A673 (cell line): ENCODE results near the gene DDX11. TPM values are rescaled to one million over a fixed set of nuclear protein-coding genes. Genes with fewer than 3 reads are reported as not detected.
A peak's percentile ranks its signal among the peaks of the same experiment; 100 is the strongest.
"Not testable (repeated sequence)": the region's sequence is repeated elsewhere in the genome, so short reads cannot be mapped to it uniquely, and the experiment has no call there.

Experiments
- BruUV-seq: library from RNA; stranded (reverse); fragments of 400-500 nt; replicated peaks from 2 replicates; lab custom pipeline; 2021; lab: Mats Ljungman, UMichigan
- CTCF ChIA-PET: fragments of 300-600 bp; sonication (Branson Sonifier 250); formaldehyde crosslinking; loops from one replicate; lab custom pipeline; 2022; ENCODE audit warnings: antibody characterized with exemption; lab: Charles Lee
- POLR2A ChIA-PET: fragments of 300-600 bp; sonication (Branson Sonifier 250); formaldehyde crosslinking; loops from one replicate; lab custom pipeline; 2022; ENCODE audit warnings: antibody characterized with exemption; ENCODE audit not compliant: low non-redundant PET; lab: Charles Lee
- DNase-seq: peaks from one replicate; pipeline ENCODE4 v3.0.0-alpha.2; 2015; ENCODE audit warnings: low spot score
- H3K27ac ChIP-seq: fragments of 200-600 bp; sonication (generic); 2 replicates; pipeline ENCODE4 v1.5.1; 2016; ENCODE audit warnings: mixed run types, low read depth, mild to moderate bottlenecking, mixed read lengths, antibody characterized with exemption, low read length; ENCODE audit not compliant: poor library complexity, severe bottlenecking
- H3K27me3 ChIP-seq: fragments of 200-600 bp; sonication (generic); replicated peaks from 2 replicates; pipeline ENCODE4 v1.6.1; 2017; ENCODE audit warnings: mixed run types, low read depth, mild to moderate bottlenecking, mixed read lengths, antibody characterized with exemption, low read length; ENCODE audit not compliant: insufficient read depth, poor library complexity
- H3K36me3 ChIP-seq: fragments of 200-600 bp; sonication (generic); 2 replicates; pipeline ENCODE4 v1.6.1; 2016; ENCODE audit warnings: mixed run types, mild to moderate bottlenecking, mixed read lengths, antibody characterized with exemption, low read length; ENCODE audit not compliant: insufficient read depth, poor library complexity, severe bottlenecking
- H3K4me1 ChIP-seq: fragments of 200-600 bp; sonication (generic); 2 replicates; pipeline ENCODE4 v1.6.1; 2017; ENCODE audit warnings: mixed run types, mild to moderate bottlenecking, mixed read lengths, antibody characterized with exemption, low read length; ENCODE audit not compliant: insufficient read depth, poor library complexity, severe bottlenecking
- H3K4me3 ChIP-seq: fragments of 200-600 bp; sonication (generic); 2 replicates; pipeline ENCODE4 v1.5.1; 2016; ENCODE audit warnings: low read depth, mixed run types, mild to moderate bottlenecking, mixed read lengths, low read length; ENCODE audit not compliant: poor library complexity, severe bottlenecking
- H3K9me3 ChIP-seq: fragments of 200-600 bp; sonication (generic); 2 replicates; pipeline ENCODE4 v1.6.1; 2016; ENCODE audit warnings: mixed run types, low read depth, mild to moderate bottlenecking, mixed read lengths, antibody characterized with exemption, low read length; ENCODE audit not compliant: poor library complexity, severe bottlenecking
- intact Hi-C: fragments of 100-400 bp; cut with micrococcal nuclease; formaldehyde crosslinking; loops from one replicate; pipeline ENCODE4 v1.10.0; 2022; ENCODE audit not compliant: unreplicated experiment
- total RNA-seq: library from RNA; stranded (reverse); gene quantifications from 2 replicates; pipeline ENCODE4 v1.2.3, GENCODE V29; 2021

DDX11 gene
- total RNA-seq, 1 experiment from 2014 or later, result 188 TPM

- BruUV-seq, POLR2A ChIA-PET, CTCF ChIA-PET: not testable (repeated sequence)
These were observed 28.5 kb downstream of the DDX11 start for GRCh38 chr12:31102125-31102524.

GRCh38 chr12:31102596-31102995 is 28.9 kb downstream of the DDX11 start:
- DNase-seq, POLR2A ChIA-PET: not testable (repeated sequence)

More at GRCh38 chr12:31102125-31102524, 28.5 kb downstream of the DDX11 start:
- H3K27me3 ChIP-seq, H3K4me1 ChIP-seq, intact Hi-C loops, DNase-seq, H3K4me3 ChIP-seq, H3K27ac ChIP-seq, H3K9me3 ChIP-seq: not testable (repeated sequence)
- H3K36me3 ChIP-seq, result peaks cover 11% of the 10 kb centered on the region

GRCh38 chr12:31103561-31103975 is 29.9 kb downstream of the DDX11 start:
- POLR2A ChIA-PET, CTCF ChIA-PET, H3K27me3 ChIP-seq, H3K27ac ChIP-seq, H3K9me3 ChIP-seq, H3K4me3 ChIP-seq, intact Hi-C loops, H3K4me1 ChIP-seq, DNase-seq, BruUV-seq: not testable (repeated sequence)
- H3K36me3 ChIP-seq, result peaks cover 11% of the 10 kb centered on the region

More at GRCh38 chr12:31102596-31102995, 28.9 kb downstream of the DDX11 start:
- H3K27me3 ChIP-seq, intact Hi-C loops, H3K4me3 ChIP-seq, CTCF ChIA-PET, H3K27ac ChIP-seq, BruUV-seq, H3K9me3 ChIP-seq, H3K4me1 ChIP-seq: not testable (repeated sequence)
- H3K36me3 ChIP-seq, result peaks cover 11% of the 10 kb centered on the region

GRCh38 chr12:31104220-31104619 is 30.6 kb downstream of the DDX11 start:
- POLR2A ChIA-PET, H3K4me1 ChIP-seq, H3K27me3 ChIP-seq, H3K9me3 ChIP-seq, H3K4me3 ChIP-seq, CTCF ChIA-PET, intact Hi-C loops, H3K27ac ChIP-seq, DNase-seq: not testable (repeated sequence)
- TSS peak; percentile 59 for BruUV-seq
- peaks cover 11% of the 10 kb centered on the region for H3K36me3 ChIP-seq

- POLR2A ChIA-PET, H3K9me3 ChIP-seq, DNase-seq, H3K4me3 ChIP-seq, H3K27me3 ChIP-seq, H3K27ac ChIP-seq, CTCF ChIA-PET, BruUV-seq, intact Hi-C loops, H3K4me1 ChIP-seq: not testable (repeated sequence)
- peaks cover 11% of the 10 kb centered on the region for H3K36me3 ChIP-seq
These were observed 31.1 kb downstream of the DDX11 start for GRCh38 chr12:31104773-31105172.
